Islet of Langerhans (tissue), 1 donor: ENCODE results near the gene SMCHD1.
"Not testable (repeated sequence)": the region's sequence is repeated elsewhere in the genome, so short reads cannot be mapped to it uniquely, and the experiment has no call there.

Experiments
- FAIRE-seq: peaks from one replicate; lab custom pipeline; 2011; peaks lifted over from hg19 to GRCh38; lab: Jason Lieb, UNC

The SMCHD1 gene

GRCh38 chr18:2818281-2818680, 162.8 kb downstream of the SMCHD1 start:
- FAIRE-seq = no peak

GRCh38 chr18:2821695-2822094, 166.2 kb downstream of the SMCHD1 start:
- FAIRE-seq = no peak

- FAIRE-seq = no peak
These were observed 166.8 kb downstream of the SMCHD1 start for GRCh38 chr18:2822213-2822921.

- no peak for FAIRE-seq
These were observed 167.7 kb downstream of the SMCHD1 start for GRCh38 chr18:2823202-2823601.

GRCh38 chr18:2823966-2824365, 168.4 kb downstream of the SMCHD1 start:
- no peak for FAIRE-seq

GRCh38 chr18:2824865-2825264, 169.3 kb downstream of the SMCHD1 start:
- no peak for FAIRE-seq

GRCh38 chr18:2825613-2826175, 170.2 kb downstream of the SMCHD1 start:
- no peak for FAIRE-seq

GRCh38 chr18:2826581-2826980, 171.1 kb downstream of the SMCHD1 start:
- FAIRE-seq = no peak

- FAIRE-seq = no peak
These were observed 171.5 kb downstream of the SMCHD1 start for GRCh38 chr18:2827061-2827460.

- FAIRE-seq = not testable (repeated sequence)
These were observed 180.6 kb downstream of the SMCHD1 start for GRCh38 chr18:2836118-2836517.

GRCh38 chr18:2837290-2837689, 181.8 kb downstream of the SMCHD1 start:
- FAIRE-seq = not testable (repeated sequence)

- FAIRE-seq = no peak
These were observed 183.7 kb downstream of the SMCHD1 start for GRCh38 chr18:2839202-2839601.

- FAIRE-seq = no peak
These were observed 185.0 kb downstream of the SMCHD1 start for GRCh38 chr18:2840521-2840920.

- no peak for FAIRE-seq
These were observed 187.6 kb downstream of the SMCHD1 start for GRCh38 chr18:2843146-2843545.

- no peak for FAIRE-seq
These were observed 189.6 kb downstream of the SMCHD1 start for GRCh38 chr18:2845172-2845571.

- FAIRE-seq = no peak
These were observed 191.2 kb downstream of the SMCHD1 start, which contains the start of gene EMILIN2 for GRCh38 chr18:2846636-2847316. EMILIN2 (plus strand) TSS chr18:2847006; CDS start chr18:2847189, 183 bp downstream.

- FAIRE-seq = no peak
These were observed 192.1 kb downstream of the SMCHD1 start for GRCh38 chr18:2847317-2848246.

GRCh38 chr18:2848247-2849246, 193.0 kb downstream of the SMCHD1 start:
- FAIRE-seq = no peak

GRCh38 chr18:2850816-2851215, 195.3 kb downstream of the SMCHD1 start:
- FAIRE-seq = no peak

- no peak for FAIRE-seq
These were observed 196.2 kb downstream of the SMCHD1 start for GRCh38 chr18:2851771-2852170.

- FAIRE-seq = not testable (repeated sequence)
These were observed 196.9 kb downstream of the SMCHD1 start for GRCh38 chr18:2852460-2852859.
